GM23338 (cell line): Measurements from ENCODE around the gene PTPRN2. TPM values are rescaled to one million over a fixed set of nuclear protein-coding genes. Genes with fewer than 3 reads are reported as not detected.

Experiments
- ATAC-seq: fragments of 200-7000 bp; cut with Tn5 transposase; 3 replicates; pipeline ENCODE4 v1.9.1; 2020
- DNase-seq: peaks from one replicate; pipeline ENCODE4 v3.0.0-alpha.2; 2015; ENCODE audit warnings: low spot score
- H2AFZ ChIP-seq: fragments of 200-600 bp; sonication (generic); 2 replicates; pipeline ENCODE4 v1.8.0; 2016; ENCODE audit warnings: antibody characterized with exemption, mild to moderate bottlenecking, moderate library complexity
- H3F3A ChIP-seq: fragments of 200-600 bp; sonication (generic); replicated peaks from 2 replicates; pipeline ENCODE4 v1.8.0; 2017; ENCODE audit warnings: antibody characterized with exemption, mixed run types, low read depth
- H3K27ac ChIP-seq: fragments of 200-600 bp; sonication (generic); 2 replicates; pipeline ENCODE4 v1.6.1; 2016; ENCODE audit warnings: low read depth
- H3K27me3 ChIP-seq: fragments of 200-600 bp; sonication (generic); 2 replicates; pipeline ENCODE4 v1.8.0; 2016; ENCODE audit warnings: mild to moderate bottlenecking, mixed run types, moderate library complexity; ENCODE audit not compliant: insufficient read depth
- H3K36me3 ChIP-seq: fragments of 200-600 bp; sonication (generic); 2 replicates; pipeline ENCODE4 v1.8.0; 2016; ENCODE audit warnings: mild to moderate bottlenecking; ENCODE audit not compliant: insufficient read depth
- H3K4me1 ChIP-seq: fragments of 200-600 bp; sonication (generic); 2 replicates; pipeline ENCODE4 v1.8.0; 2016; ENCODE audit warnings: mild to moderate bottlenecking, moderate library complexity; ENCODE audit not compliant: insufficient read depth
- H3K4me2 ChIP-seq: fragments of 200-600 bp; sonication (generic); 2 replicates; pipeline ENCODE4 v1.7.1; 2017; ENCODE audit warnings: mixed run types
- H3K4me3 ChIP-seq: fragments of 200-600 bp; sonication (generic); 2 replicates; pipeline ENCODE4 v1.6.1; 2016; ENCODE audit warnings: mixed run types
- H3K79me2 ChIP-seq: fragments of 200-600 bp; sonication (generic); replicated peaks from 2 replicates; pipeline ENCODE4 v1.8.0; 2017; ENCODE audit warnings: mild to moderate bottlenecking; ENCODE audit not compliant: insufficient read depth
- H3K9me2 ChIP-seq: fragments of 200-600 bp; sonication (generic); 2 replicates; pipeline ENCODE4 v1.8.0; 2017; ENCODE audit not compliant: insufficient read depth
- H4K20me1 ChIP-seq: fragments of 200-600 bp; sonication (generic); replicated peaks from 2 replicates; pipeline ENCODE4 v1.8.0; 2017; ENCODE audit warnings: mild to moderate bottlenecking; ENCODE audit not compliant: insufficient read depth
- H3K27ac Mint-ChIP-seq: 2 replicates; pipeline ENCODE4 v1.8.0; 2020; ENCODE audit warnings: inconsistent platforms, mild to moderate bottlenecking, moderate library complexity, mixed read lengths
- H3K27me3 Mint-ChIP-seq: 3 replicates; pipeline ENCODE4 v1.8.0; 2022; ENCODE audit warnings: low read depth, mild to moderate bottlenecking, moderate library complexity, mixed read lengths, inconsistent platforms; ENCODE audit not compliant: insufficient read depth, poor library complexity
- H3K36me3 Mint-ChIP-seq: 3 replicates; pipeline ENCODE4 v1.8.0; 2021; ENCODE audit warnings: low read depth, mild to moderate bottlenecking, inconsistent platforms, moderate library complexity, mixed read lengths
- H3K4me1 Mint-ChIP-seq: 3 replicates; pipeline ENCODE4 v1.8.0; 2020; ENCODE audit warnings: mild to moderate bottlenecking, inconsistent platforms, mixed read lengths
- H3K4me3 Mint-ChIP-seq: 3 replicates; pipeline ENCODE4 v1.8.0; 2021; ENCODE audit warnings: moderate library complexity, mild to moderate bottlenecking, inconsistent platforms, mixed read lengths
- H3K9me3 Mint-ChIP-seq: 3 replicates; pipeline ENCODE4 v1.8.0; 2020; ENCODE audit warnings: moderate library complexity, mild to moderate bottlenecking, inconsistent platforms, mixed read lengths
- CREB1 ChIP-seq: fragments of 250-450 bp; sonication (Bioruptor Pico); IDR thresholded peaks from 2 replicates; pipeline ENCODE4 v1.5.0; 2020; ENCODE audit warnings: low read depth, mild to moderate bottlenecking, moderate library complexity
- CTCF ChIP-seq, 2 experiments: fragments of 200-600 bp in 1 of 2; sonication (generic) in 1 of 2; conservative IDR thresholded peaks; 2 replicates each; pipeline versions ENCODE4 v1.5.1 to v1.6.1; 2016 to 2017; ENCODE audit warnings: antibody characterized with exemption in 2 of 2, low read depth in 2 of 2, mild to moderate bottlenecking in 2 of 2, moderate library complexity in 1 of 2
- ETS1 ChIP-seq: IDR thresholded peaks from 2 replicates; pipeline ENCODE4 v1.6.1; 2016; ENCODE audit warnings: antibody characterized with exemption
- EZH2 ChIP-seq: fragments of 200-600 bp; sonication (generic); IDR thresholded peaks from one replicate; pipeline ENCODE4 v1.8.0; 2017; ENCODE audit warnings: antibody characterized with exemption, mild to moderate bottlenecking, low read depth; ENCODE audit not compliant: unreplicated experiment
- EZH2phosphoT487 ChIP-seq: fragments of 200-600 bp; sonication (generic); IDR thresholded peaks from one replicate; pipeline ENCODE4 v1.8.1; 2018; ENCODE audit warnings: antibody characterized with exemption; ENCODE audit not compliant: unreplicated experiment
- JUNB ChIP-seq: IDR thresholded peaks from one replicate; pipeline ENCODE4 v1.6.1; 2016; ENCODE audit warnings: antibody characterized with exemption; ENCODE audit not compliant: unreplicated experiment
- NANOG ChIP-seq: IDR thresholded peaks from 2 replicates; pipeline ENCODE4 v1.6.1; 2016; ENCODE audit warnings: antibody characterized with exemption, borderline replicate concordance
- POLR2AphosphoS5 ChIP-seq: IDR thresholded peaks from 2 replicates; pipeline ENCODE4 v1.6.1; 2016; ENCODE audit warnings: antibody characterized with exemption, low read depth
- REST ChIP-seq: IDR thresholded peaks from one replicate; pipeline ENCODE4 v1.6.1; 2018; ENCODE audit warnings: antibody characterized with exemption; ENCODE audit not compliant: unreplicated experiment
- STAT1 ChIP-seq: IDR thresholded peaks from one replicate; pipeline ENCODE4 v1.6.1; 2016; ENCODE audit warnings: antibody characterized with exemption; ENCODE audit not compliant: unreplicated experiment
- ZNF114 ChIP-seq: fragments of 250-450 bp; sonication (Bioruptor Pico); IDR thresholded peaks from 2 replicates; pipeline ENCODE4 v1.5.0; 2020; ENCODE audit warnings: mild to moderate bottlenecking, moderate library complexity
- ZNF331 ChIP-seq: fragments of 250-450 bp; sonication (Bioruptor Pico); IDR thresholded peaks from 2 replicates; pipeline ENCODE4 v1.5.0; 2020; ENCODE audit warnings: low read depth, mild to moderate bottlenecking, moderate library complexity
- ZNF462 ChIP-seq: fragments of 250-450 bp; sonication (Bioruptor Pico); IDR thresholded peaks from 2 replicates; pipeline ENCODE4 v1.5.0; 2020; ENCODE audit warnings: mild to moderate bottlenecking, moderate library complexity
- polyA plus RNA-seq: library from polyadenylated mRNA; unstranded; fragments of >200 nt; fragmentation: Nextera tagmentation; extraction: Ambion mirVana; gene quantifications from 2 replicates; pipeline ENCODE4 v1.2.1, GENCODE V29; 2016
- total RNA-seq: library from RNA; depleted of rRNA; stranded (reverse); fragments of >200 nt; shearing (Covaris generic); gene quantifications from 2 replicates; pipeline ENCODE4 v1.2.3, GENCODE V29; 2014

The PTPRN2 gene
- total and polyA plus RNA-seq, 2 experiments from 2014 or later = 0.87 to 4.0 TPM

GRCh38 chr7:158534598-158534997, 53.0 kb downstream of the PTPRN2 start:
- no peak overlapping the region for H3K4me3 Mint-ChIP-seq
- Histone ChIP-seq H2AFZ (no peak overlapping the region), H3K79me2 (no peaks in the 10 kb centered on the region), H3K27ac (no peak overlapping the region), H3K36me3 (no peaks in the 10 kb centered on the region), H3K27me3 (no peaks in the 10 kb centered on the region), H3K4me1 (no peaks in the 10 kb centered on the region), H3K9me2 (no peaks in the 10 kb centered on the region), H4K20me1 (no peaks in the 10 kb centered on the region; the same call in 1 of the 2 replicates), H3K4me2 (no peak overlapping the region), H3K4me3 (no peak overlapping the region), H3F3A (peaks cover 2% of the 10 kb centered on the region; the same call in 1 of the 2 replicates)
- H3K36me3 Mint-ChIP-seq = peaks cover 30% of the 10 kb centered on the region
- ATAC-seq = no peak
- peaks cover 14% of the 10 kb centered on the region for H3K27me3 Mint-ChIP-seq
- H3K4me1 Mint-ChIP-seq = peaks cover 6% of the 10 kb centered on the region; the same call in 2 of the 3 replicates
- DNase-seq = no peak
- no peak overlapping the region for H3K27ac Mint-ChIP-seq
- TF ChIP-seq CTCF (conservative IDR thresholded peaks at IDR 0.05; ENCODE audit: low read depth in 2 of 2) (no peak), ZNF331 (no peak), REST (no peak), STAT1 (no peak), POLR2AphosphoS5 (no peak), ETS1 (no peak), CREB1 (CRISPR knock-in tag) (no peak), ZNF114 (CRISPR knock-in tag) (no peak), EZH2 (no peak), ZNF462 (CRISPR knock-in tag) (no peak), EZH2phosphoT487 (no peak), JUNB (no peak), NANOG (no peak)
- peaks cover 85% of the 10 kb centered on the region for H3K9me3 Mint-ChIP-seq
